ENCODE data around the gene TMEM132C. TPM values are rescaled to one million over a fixed set of nuclear protein-coding genes. Genes with fewer than 3 reads are reported as not detected.

TMEM132C gene
- total RNA-seq, 1 donor from 2014 or later = not detected

GRCh38 chr12:128660532-128661225 lies 393.7 kb downstream of the TMEM132C start:
- DNase-seq (ENCODE audit: low read depth in 2 of 2) = no peak

- DNase-seq (ENCODE audit: low read depth in 2 of 2) = no peak
Measured at GRCh38 chr12:128661226-128661569, 394.2 kb downstream of the TMEM132C start.

- DNase-seq (ENCODE audit: low read depth in 2 of 2) = no peak
Measured at GRCh38 chr12:128662101-128662500, 395.1 kb downstream of the TMEM132C start.

- no peak for DNase-seq (ENCODE audit: low read depth in 2 of 2)
Measured at GRCh38 chr12:128664501-128664900, 397.5 kb downstream of the TMEM132C start.

GRCh38 chr12:128667193-128667592 lies 400.2 kb downstream of the TMEM132C start:
- no peak for DNase-seq (ENCODE audit: low read depth in 2 of 2)

- DNase-seq (ENCODE audit: low read depth in 2 of 2) = no peak
Measured at GRCh38 chr12:128671528-128672042, 404.6 kb downstream of the TMEM132C start.

GRCh38 chr12:128672428-128672827 lies 405.5 kb downstream of the TMEM132C start:
- no peak for DNase-seq (ENCODE audit: low read depth in 2 of 2)

- no peak for DNase-seq (ENCODE audit: low read depth in 2 of 2)
Measured at GRCh38 chr12:128672893-128673292, 405.9 kb downstream of the TMEM132C start.

GRCh38 chr12:128675576-128675975 lies 408.6 kb downstream of the TMEM132C start:
- no peak for DNase-seq (ENCODE audit: low read depth in 2 of 2)

- DNase-seq (ENCODE audit: low read depth in 2 of 2) = no peak
Measured at GRCh38 chr12:128680555-128680954, 413.6 kb downstream of the TMEM132C start.

- DNase-seq (ENCODE audit: low read depth in 2 of 2) = no peak
Measured at GRCh38 chr12:128682548-128683275, 415.7 kb downstream of the TMEM132C start.

- no peak for DNase-seq (ENCODE audit: low read depth in 2 of 2)
Measured at GRCh38 chr12:128684352-128684751, 417.4 kb downstream of the TMEM132C start.

- DNase-seq (ENCODE audit: low read depth in 2 of 2) = no peak
Measured at GRCh38 chr12:128685903-128686475, 419.0 kb downstream of the TMEM132C start.

- no peak for DNase-seq (ENCODE audit: low read depth in 2 of 2)
Measured at GRCh38 chr12:128687851-128688250, 420.9 kb downstream of the TMEM132C start.

- no peak for DNase-seq (ENCODE audit: low read depth in 2 of 2)
Measured at GRCh38 chr12:128690641-128691040, 423.7 kb downstream of the TMEM132C start.

- DNase-seq (ENCODE audit: low read depth in 2 of 2) = no peak
Measured at GRCh38 chr12:128693115-128693514, 426.1 kb downstream of the TMEM132C start.

- no peak for DNase-seq (ENCODE audit: low read depth in 2 of 2)
Measured at GRCh38 chr12:128693771-128694170, 426.8 kb downstream of the TMEM132C start.

GRCh38 chr12:128694445-128694844 lies 427.5 kb downstream of the TMEM132C start:
- DNase-seq (ENCODE audit: low read depth in 2 of 2) = no peak

- DNase-seq (ENCODE audit: low read depth in 2 of 2) = no peak
Measured at GRCh38 chr12:128695697-128696096, 428.7 kb downstream of the TMEM132C start.

GRCh38 chr12:128698301-128698972 lies 431.5 kb downstream of the TMEM132C start:
- no peak for DNase-seq (ENCODE audit: low read depth in 2 of 2)

- DNase-seq (ENCODE audit: low read depth in 2 of 2) = no peak
Measured at GRCh38 chr12:128699106-128699505, 432.1 kb downstream of the TMEM132C start.

GRCh38 chr12:128702371-128702770 lies 435.4 kb downstream of the TMEM132C start:
- no peak for DNase-seq (ENCODE audit: low read depth in 2 of 2)

All from lung microvascular endothelial cell (primary cell).